ENCODE data around the gene HDAC7. TPM values are rescaled to one million over a fixed set of nuclear protein-coding genes. Genes with fewer than 3 reads are reported as not detected.

HDAC7 gene
- total and polyA plus RNA-seq, 2 of the 13 experiments (the other 11 are each of a cell fraction or from before 2014, with no cell fraction given), result 4.6 to 10.8 TPM

- TF ChIP-seq MAZ (IDR thresholded peaks at IDR 0.05; ENCODE audit: borderline replicate concordance, low read depth, low read length), result no peak
- peak; percentile 59; the same call in 1 of the 2 replicates for TF ChIP-seq MAZ (CRISPR knock-in tag; IDR thresholded peaks at IDR 0.05; ENCODE audit: low read depth)
- TF ChIP-seq MYC (CRISPR knock-in tag; IDR thresholded peaks at IDR 0.05; ENCODE audit: borderline replicate concordance), result peak; percentile 43; the same call in 1 of the 2 replicates
- peak; percentile 89 for TF ChIP-seq NR2C2 (CRISPR knock-in tag; IDR thresholded peaks at IDR 0.05; ENCODE audit: borderline replicate concordance)
- no peak for TF ChIP-seq XRCC5 (optimal IDR thresholded peaks at IDR 0.05; ENCODE audit: low read length)
- TF ChIP-seq DNMT3B (CRISPR knock-in tag; conservative IDR thresholded peaks at IDR 0.05), result no peak
- TF ChIP-seq ZNF546 (CRISPR knock-in tag; conservative IDR thresholded peaks at IDR 0.05), result 0 out of 2 replicates have a peak, but pooled peaks have one; percentile 45
- TF ChIP-seq KAT8 (CRISPR knock-in tag; IDR thresholded peaks at IDR 0.05), result peak; percentile 50; the same call in 1 of the 2 replicates
- TF ChIP-seq, protein P1, sequence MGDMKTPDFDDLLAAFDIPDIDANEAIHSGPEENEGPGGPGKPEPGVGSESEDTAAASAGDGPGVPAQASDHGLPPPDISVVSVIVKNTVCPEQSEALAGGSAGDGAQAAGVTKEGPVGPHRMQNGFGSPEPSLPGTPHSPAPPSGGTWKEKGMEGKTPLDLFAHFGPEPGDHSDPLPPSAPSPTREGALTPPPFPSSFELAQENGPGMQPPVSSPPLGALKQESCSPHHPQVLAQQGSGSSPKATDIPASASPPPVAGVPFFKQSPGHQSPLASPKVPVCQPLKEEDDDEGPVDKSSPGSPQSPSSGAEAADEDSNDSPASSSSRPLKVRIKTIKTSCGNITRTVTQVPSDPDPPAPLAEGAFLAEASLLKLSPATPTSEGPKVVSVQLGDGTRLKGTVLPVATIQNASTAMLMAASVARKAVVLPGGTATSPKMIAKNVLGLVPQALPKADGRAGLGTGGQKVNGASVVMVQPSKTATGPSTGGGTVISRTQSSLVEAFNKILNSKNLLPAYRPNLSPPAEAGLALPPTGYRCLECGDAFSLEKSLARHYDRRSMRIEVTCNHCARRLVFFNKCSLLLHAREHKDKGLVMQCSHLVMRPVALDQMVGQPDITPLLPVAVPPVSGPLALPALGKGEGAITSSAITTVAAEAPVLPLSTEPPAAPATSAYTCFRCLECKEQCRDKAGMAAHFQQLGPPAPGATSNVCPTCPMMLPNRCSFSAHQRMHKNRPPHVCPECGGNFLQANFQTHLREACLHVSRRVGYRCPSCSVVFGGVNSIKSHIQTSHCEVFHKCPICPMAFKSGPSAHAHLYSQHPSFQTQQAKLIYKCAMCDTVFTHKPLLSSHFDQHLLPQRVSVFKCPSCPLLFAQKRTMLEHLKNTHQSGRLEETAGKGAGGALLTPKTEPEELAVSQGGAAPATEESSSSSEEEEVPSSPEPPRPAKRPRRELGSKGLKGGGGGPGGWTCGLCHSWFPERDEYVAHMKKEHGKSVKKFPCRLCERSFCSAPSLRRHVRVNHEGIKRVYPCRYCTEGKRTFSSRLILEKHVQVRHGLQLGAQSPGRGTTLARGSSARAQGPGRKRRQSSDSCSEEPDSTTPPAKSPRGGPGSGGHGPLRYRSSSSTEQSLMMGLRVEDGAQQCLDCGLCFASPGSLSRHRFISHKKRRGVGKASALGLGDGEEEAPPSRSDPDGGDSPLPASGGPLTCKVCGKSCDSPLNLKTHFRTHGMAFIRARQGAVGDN (CRISPR knock-in tag; IDR thresholded peaks at IDR 0.05), result peak; percentile 66
- TF ChIP-seq, protein P2, sequence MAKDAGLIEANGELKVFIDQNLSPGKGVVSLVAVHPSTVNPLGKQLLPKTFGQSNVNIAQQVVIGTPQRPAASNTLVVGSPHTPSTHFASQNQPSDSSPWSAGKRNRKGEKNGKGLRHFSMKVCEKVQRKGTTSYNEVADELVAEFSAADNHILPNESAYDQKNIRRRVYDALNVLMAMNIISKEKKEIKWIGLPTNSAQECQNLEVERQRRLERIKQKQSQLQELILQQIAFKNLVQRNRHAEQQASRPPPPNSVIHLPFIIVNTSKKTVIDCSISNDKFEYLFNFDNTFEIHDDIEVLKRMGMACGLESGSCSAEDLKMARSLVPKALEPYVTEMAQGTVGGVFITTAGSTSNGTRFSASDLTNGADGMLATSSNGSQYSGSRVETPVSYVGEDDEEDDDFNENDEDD (CRISPR knock-in tag; IDR thresholded peaks at IDR 0.05; ENCODE audit: borderline replicate concordance), result no peak
- no peak for TF ChIP-seq SRY (CRISPR knock-in tag; IDR thresholded peaks at IDR 0.05)
- peak; percentile 34; the same call in 1 of the 2 replicates for TF ChIP-seq RXRB (CRISPR knock-in tag; IDR thresholded peaks at IDR 0.05; ENCODE audit: borderline replicate concordance)
- TF ChIP-seq KAT7 (CRISPR knock-in tag; IDR thresholded peaks at IDR 0.05; ENCODE audit: borderline replicate concordance), result peak; percentile 20; the same call in 1 of the 2 replicates
- peak; percentile 47; the same call in 1 of the 2 replicates for TF ChIP-seq THAP11 (CRISPR knock-in tag; IDR thresholded peaks at IDR 0.05)
- TF ChIP-seq IKZF1 (IDR thresholded peaks at IDR 0.05), result no peak
- TF ChIP-seq SKI (IDR thresholded peaks at IDR 0.05; ENCODE audit: partially characterized antibody), result no peak
- TF ChIP-seq, protein P3, sequence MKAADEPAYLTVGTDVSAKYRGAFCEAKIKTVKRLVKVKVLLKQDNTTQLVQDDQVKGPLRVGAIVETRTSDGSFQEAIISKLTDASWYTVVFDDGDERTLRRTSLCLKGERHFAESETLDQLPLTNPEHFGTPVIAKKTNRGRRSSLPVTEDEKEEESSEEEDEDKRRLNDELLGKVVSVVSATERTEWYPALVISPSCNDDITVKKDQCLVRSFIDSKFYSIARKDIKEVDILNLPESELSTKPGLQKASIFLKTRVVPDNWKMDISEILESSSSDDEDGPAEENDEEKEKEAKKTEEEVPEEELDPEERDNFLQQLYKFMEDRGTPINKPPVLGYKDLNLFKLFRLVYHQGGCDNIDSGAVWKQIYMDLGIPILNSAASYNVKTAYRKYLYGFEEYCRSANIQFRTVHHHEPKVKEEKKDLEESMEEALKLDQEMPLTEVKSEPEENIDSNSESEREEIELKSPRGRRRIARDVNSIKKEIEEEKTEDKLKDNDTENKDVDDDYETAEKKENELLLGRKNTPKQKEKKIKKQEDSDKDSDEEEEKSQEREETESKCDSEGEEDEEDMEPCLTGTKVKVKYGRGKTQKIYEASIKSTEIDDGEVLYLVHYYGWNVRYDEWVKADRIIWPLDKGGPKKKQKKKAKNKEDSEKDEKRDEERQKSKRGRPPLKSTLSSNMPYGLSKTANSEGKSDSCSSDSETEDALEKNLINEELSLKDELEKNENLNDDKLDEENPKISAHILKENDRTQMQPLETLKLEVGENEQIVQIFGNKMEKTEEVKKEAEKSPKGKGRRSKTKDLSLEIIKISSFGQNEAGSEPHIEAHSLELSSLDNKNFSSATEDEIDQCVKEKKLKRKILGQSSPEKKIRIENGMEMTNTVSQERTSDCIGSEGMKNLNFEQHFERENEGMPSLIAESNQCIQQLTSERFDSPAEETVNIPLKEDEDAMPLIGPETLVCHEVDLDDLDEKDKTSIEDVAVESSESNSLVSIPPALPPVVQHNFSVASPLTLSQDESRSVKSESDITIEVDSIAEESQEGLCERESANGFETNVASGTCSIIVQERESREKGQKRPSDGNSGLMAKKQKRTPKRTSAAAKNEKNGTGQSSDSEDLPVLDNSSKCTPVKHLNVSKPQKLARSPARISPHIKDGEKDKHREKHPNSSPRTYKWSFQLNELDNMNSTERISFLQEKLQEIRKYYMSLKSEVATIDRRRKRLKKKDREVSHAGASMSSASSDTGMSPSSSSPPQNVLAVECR (CRISPR knock-in tag; IDR thresholded peaks at IDR 0.05; ENCODE audit: borderline replicate concordance), result peak; percentile 51; the same call in 1 of the 2 replicates
- TF ChIP-seq ZNF619 (CRISPR knock-in tag; IDR thresholded peaks at IDR 0.05), result peak; percentile 37; the same call in 1 of the 2 replicates
- no peak for TF ChIP-seq ZC3H13 (CRISPR knock-in tag; IDR thresholded peaks at IDR 0.05)
- 0 out of 2 replicates have a peak, but pooled peaks have one; percentile 5 for TF ChIP-seq YEATS2 (CRISPR knock-in tag; IDR thresholded peaks at IDR 0.05; ENCODE audit: borderline replicate concordance)
- TF ChIP-seq RXRA (CRISPR knock-in tag; IDR thresholded peaks at IDR 0.05), result no peak
Observed at GRCh38 chr12:47819138-47819895, 386 bp downstream of the HDAC7 start (continued).

All from HepG2 (cell line).